Trophoblast cell (in vitro differentiated cells and primary cell): Measurements from ENCODE around the gene MXI1.

Experiments used
- DNase-seq, 2 donors: peaks; one replicate each; pipeline ENCODE4 v3.0.0-alpha.2; 2016
- H2AFZ ChIP-seq: 2 replicates; pipeline ENCODE4 v1.6.1; 2013; ENCODE audit warnings: low read length, moderate library complexity, mild to moderate bottlenecking; ENCODE audit not compliant: insufficient read depth, poor library complexity
- H2AK5ac ChIP-seq: 2 replicates; pipeline ENCODE4 v1.6.1; 2013; ENCODE audit warnings: mild to moderate bottlenecking, low read length
- H2BK120ac ChIP-seq: 2 replicates; pipeline ENCODE4 v1.6.1; 2013; ENCODE audit warnings: low read length, mild to moderate bottlenecking, moderate library complexity; ENCODE audit not compliant: insufficient read depth, poor library complexity
- H2BK12ac ChIP-seq: 2 replicates; pipeline ENCODE4 v1.6.1; 2013; ENCODE audit warnings: mild to moderate bottlenecking, low read length, moderate library complexity
- H2BK5ac ChIP-seq: 2 replicates; pipeline ENCODE4 v1.6.1; 2013; ENCODE audit warnings: low read length, low read depth, moderate library complexity, mild to moderate bottlenecking; ENCODE audit not compliant: poor library complexity
- H3K14ac ChIP-seq: 2 replicates; pipeline ENCODE4 v1.6.1; 2013; ENCODE audit warnings: mild to moderate bottlenecking, low read length
- H3K18ac ChIP-seq: 2 replicates; pipeline ENCODE4 v1.6.1; 2013; ENCODE audit warnings: mild to moderate bottlenecking, low read length
- H3K23ac ChIP-seq: 2 replicates; pipeline ENCODE4 v1.6.1; 2013; ENCODE audit warnings: low read length
- H3K27ac ChIP-seq: 2 replicates; pipeline ENCODE4 v1.5.1; 2013; ENCODE audit warnings: low read depth, mild to moderate bottlenecking, inconsistent platforms, low read length, moderate library complexity
- H3K27me3 ChIP-seq: 2 replicates; pipeline ENCODE4 v1.6.1; 2013; ENCODE audit warnings: inconsistent platforms, mild to moderate bottlenecking, low read length, moderate library complexity; ENCODE audit not compliant: insufficient read depth
- H3K36me3 ChIP-seq, 2 experiments: 1 replicate in 1 of 2; 2 replicates in 1 of 2; pipeline ENCODE4 v1.6.1; 2013; ENCODE audit warnings: low read length in 2 of 2, mild to moderate bottlenecking in 2 of 2, moderate library complexity in 1 of 2; ENCODE audit not compliant: insufficient read depth in 2 of 2, control insufficient read depth in 1 of 2
- H3K4ac ChIP-seq: 2 replicates; pipeline ENCODE4 v1.6.1; 2013; ENCODE audit warnings: low read depth, mild to moderate bottlenecking, low read length, moderate library complexity
- H3K4me1 ChIP-seq, 2 experiments: 1 replicate in 1 of 2; 2 replicates in 1 of 2; pipeline ENCODE4 v1.6.1; 2013; ENCODE audit warnings: low read length in 2 of 2, mild to moderate bottlenecking in 2 of 2, moderate library complexity in 1 of 2; ENCODE audit not compliant: insufficient read depth in 2 of 2, control insufficient read depth in 1 of 2
- H3K4me2 ChIP-seq: 2 replicates; pipeline ENCODE4 v1.6.1; 2013; ENCODE audit warnings: inconsistent platforms, mild to moderate bottlenecking, low read length, moderate library complexity
- H3K4me3 ChIP-seq: 2 replicates; pipeline ENCODE4 v1.5.1; 2013; ENCODE audit warnings: mild to moderate bottlenecking, low read depth, low read length, inconsistent platforms
- H3K79me1 ChIP-seq: one replicate; pipeline ENCODE4 v1.6.1; 2013; ENCODE audit warnings: low read length
- H3K79me2 ChIP-seq: 2 replicates; pipeline ENCODE4 v1.6.1; 2013; ENCODE audit warnings: low read length, mild to moderate bottlenecking; ENCODE audit not compliant: control insufficient read depth, insufficient read depth, poor library complexity
- H3K9ac ChIP-seq: 2 replicates; pipeline ENCODE4 v1.6.1; 2013; ENCODE audit warnings: mild to moderate bottlenecking, low read length
- H3K9me3 ChIP-seq: 2 replicates; pipeline ENCODE4 v1.6.1; 2013; ENCODE audit warnings: low read depth, mild to moderate bottlenecking, control low read depth, inconsistent platforms, low read length; ENCODE audit not compliant: insufficient read depth
- H4K12ac ChIP-seq: 2 replicates; pipeline ENCODE4 v1.6.1; 2013; ENCODE audit warnings: low read depth, mild to moderate bottlenecking, low read length, moderate library complexity
- H4K8ac ChIP-seq: 2 replicates; pipeline ENCODE4 v1.6.1; 2013; ENCODE audit warnings: low read depth, mild to moderate bottlenecking, low read length, moderate library complexity
- H4K91ac ChIP-seq: one replicate; pipeline ENCODE4 v1.6.1; 2013; ENCODE audit warnings: low read depth, mild to moderate bottlenecking, low read length, moderate library complexity
- WGBS: extraction: QIAGEN DNeasy Blood & Tissue Kit; methylation state at CpG from one replicate; pipeline ENCODE4 v1.1.7; 2013; ENCODE audit warnings: missing lambda C conversion rate; ENCODE audit not compliant: insufficient read length, insufficient coverage; ENCODE audit errors: extremely low coverage; 5-methylcytosine and 5-hydroxymethylcytosine counted together

MXI1 gene

DNA sequence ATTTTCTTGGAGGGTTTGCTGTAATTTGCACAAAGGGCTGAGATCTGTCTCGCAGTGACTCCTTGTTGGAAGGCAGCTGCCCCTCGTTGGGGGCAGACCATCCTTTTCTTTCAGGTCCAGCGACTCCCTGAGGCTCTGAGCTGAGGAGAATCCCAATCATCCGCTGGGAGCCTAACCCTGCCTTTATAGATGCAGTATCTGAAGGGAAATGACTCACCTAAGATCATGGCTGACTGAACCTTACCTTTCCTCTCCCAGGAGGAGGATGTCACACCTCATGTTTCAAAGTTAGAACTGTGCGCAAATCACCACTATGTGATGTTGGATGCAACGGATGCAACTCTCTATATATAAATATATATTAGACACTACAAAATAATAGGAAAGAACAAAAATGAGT is 36.4 kb upstream of the MXI1 start:
- no peak overlapping the region for H2AK5ac ChIP-seq
- no peak overlapping the region for H3K14ac ChIP-seq
- H2AFZ ChIP-seq, result no peak overlapping the region
- DNase-seq, result peak in 1 of 2 donors; percentile 49
- H4K91ac ChIP-seq, result no peak overlapping the region
- H3K9ac ChIP-seq, result no peak overlapping the region
- no peak overlapping the region for H3K27ac ChIP-seq
- H3K27me3 ChIP-seq, result no peaks in the 10 kb centered on the region
- no peak overlapping the region for H3K23ac ChIP-seq
- H3K4ac ChIP-seq, result no peak overlapping the region
- H3K79me2 ChIP-seq, result no peaks in the 10 kb centered on the region
- H4K12ac ChIP-seq, result no peak overlapping the region
- WGBS, result no CpG with 5 or more reads among the region's 6 CpGs
- no peak overlapping the region for H3K4me3 ChIP-seq
- peaks cover 0 to 4% of the 10 kb centered on the region in 2 experiments for H3K4me1 ChIP-seq
- H4K8ac ChIP-seq, result no peak overlapping the region
- H3K36me3 ChIP-seq, result no peaks in the 10 kb centered on the region
- H2BK5ac ChIP-seq, result no peak overlapping the region
- no peak overlapping the region for H3K18ac ChIP-seq
- no peak overlapping the region for H3K4me2 ChIP-seq
- no peaks in the 10 kb centered on the region for H3K9me3 ChIP-seq
- H2BK12ac ChIP-seq, result no peak overlapping the region
- H3K79me1 ChIP-seq, result no peaks in the 10 kb centered on the region
- H2BK120ac ChIP-seq, result no peak overlapping the region

GRCh38 chr10:110172155-110172554 is 35.2 kb upstream of the MXI1 start:
- Histone ChIP-seq H2AFZ (no peak overlapping the region), H3K14ac (no peak overlapping the region), H3K18ac (no peak overlapping the region), H2BK12ac (no peak overlapping the region), H3K4me1 (peaks cover 0 to 4% of the 10 kb centered on the region in 2 experiments), H3K79me1 (no peaks in the 10 kb centered on the region), H3K9ac (no peak overlapping the region), H4K12ac (no peak overlapping the region), H3K23ac (no peak overlapping the region), H4K91ac (no peak overlapping the region), H3K4me2 (no peak overlapping the region), H3K4me3 (no peak overlapping the region), H3K9me3 (no peaks in the 10 kb centered on the region), H3K27ac (no peak overlapping the region), H2BK5ac (no peak overlapping the region), H2AK5ac (no peak overlapping the region), H3K36me3 (no peaks in the 10 kb centered on the region), H2BK120ac (no peak overlapping the region), H4K8ac (no peak overlapping the region), H3K27me3 (no peaks in the 10 kb centered on the region), H3K4ac (no peak overlapping the region), H3K79me2 (no peaks in the 10 kb centered on the region)
- no CpG with 5 or more reads among the region's 5 CpGs for WGBS
- peak in 1 of 2 donors; percentile 25 for DNase-seq

GRCh38 chr10:110174201-110174600 is 33.2 kb upstream of the MXI1 start:
- Histone ChIP-seq H3K27me3 (no peaks in the 10 kb centered on the region), H2BK12ac (no peak overlapping the region), H3K4me1 (no peaks in the 10 kb centered on the region), H3K4me3 (no peak overlapping the region), H4K8ac (no peak overlapping the region), H4K12ac (no peak overlapping the region), H2BK5ac (no peak overlapping the region), H3K14ac (no peak overlapping the region), H3K18ac (no peak overlapping the region), H2AK5ac (no peak overlapping the region), H3K4me2 (no peak overlapping the region), H3K79me1 (no peaks in the 10 kb centered on the region), H3K36me3 (no peaks in the 10 kb centered on the region), H2AFZ (no peak overlapping the region), H3K23ac (no peak overlapping the region), H4K91ac (no peak overlapping the region), H3K79me2 (no peaks in the 10 kb centered on the region), H3K27ac (no peak overlapping the region), H2BK120ac (no peak overlapping the region), H3K4ac (no peak overlapping the region), H3K9ac (no peak overlapping the region), H3K9me3 (no peaks in the 10 kb centered on the region)
- no peak for DNase-seq

GRCh38 chr10:110174816-110175215 is 32.6 kb upstream of the MXI1 start:
- Histone ChIP-seq H3K79me2 (no peaks in the 10 kb centered on the region), H3K9me3 (no peaks in the 10 kb centered on the region), H3K4ac (no peak overlapping the region), H3K9ac (no peak overlapping the region), H3K79me1 (no peaks in the 10 kb centered on the region), H4K91ac (no peak overlapping the region), H2AFZ (no peak overlapping the region), H2BK5ac (no peak overlapping the region), H3K14ac (no peak overlapping the region), H2BK12ac (no peak overlapping the region), H3K4me1 (no peaks in the 10 kb centered on the region), H3K4me3 (no peak overlapping the region), H3K27ac (no peak overlapping the region), H2AK5ac (no peak overlapping the region), H3K4me2 (no peak overlapping the region), H3K36me3 (no peaks in the 10 kb centered on the region), H3K23ac (no peak overlapping the region), H3K18ac (no peak overlapping the region), H4K12ac (no peak overlapping the region), H4K8ac (no peak overlapping the region), H3K27me3 (no peaks in the 10 kb centered on the region), H2BK120ac (no peak overlapping the region)
- no CpG with 5 or more reads among the region's 5 CpGs for WGBS
- DNase-seq, result no peak
